ENCODE data around the gene PPFIA2. TPM values are rescaled to one million over a fixed set of nuclear protein-coding genes. Genes with fewer than 3 reads are reported as not detected.

Gene PPFIA2
- total RNA-seq = 0.16 and 0.51 TPM in 2 replicates

DNA sequence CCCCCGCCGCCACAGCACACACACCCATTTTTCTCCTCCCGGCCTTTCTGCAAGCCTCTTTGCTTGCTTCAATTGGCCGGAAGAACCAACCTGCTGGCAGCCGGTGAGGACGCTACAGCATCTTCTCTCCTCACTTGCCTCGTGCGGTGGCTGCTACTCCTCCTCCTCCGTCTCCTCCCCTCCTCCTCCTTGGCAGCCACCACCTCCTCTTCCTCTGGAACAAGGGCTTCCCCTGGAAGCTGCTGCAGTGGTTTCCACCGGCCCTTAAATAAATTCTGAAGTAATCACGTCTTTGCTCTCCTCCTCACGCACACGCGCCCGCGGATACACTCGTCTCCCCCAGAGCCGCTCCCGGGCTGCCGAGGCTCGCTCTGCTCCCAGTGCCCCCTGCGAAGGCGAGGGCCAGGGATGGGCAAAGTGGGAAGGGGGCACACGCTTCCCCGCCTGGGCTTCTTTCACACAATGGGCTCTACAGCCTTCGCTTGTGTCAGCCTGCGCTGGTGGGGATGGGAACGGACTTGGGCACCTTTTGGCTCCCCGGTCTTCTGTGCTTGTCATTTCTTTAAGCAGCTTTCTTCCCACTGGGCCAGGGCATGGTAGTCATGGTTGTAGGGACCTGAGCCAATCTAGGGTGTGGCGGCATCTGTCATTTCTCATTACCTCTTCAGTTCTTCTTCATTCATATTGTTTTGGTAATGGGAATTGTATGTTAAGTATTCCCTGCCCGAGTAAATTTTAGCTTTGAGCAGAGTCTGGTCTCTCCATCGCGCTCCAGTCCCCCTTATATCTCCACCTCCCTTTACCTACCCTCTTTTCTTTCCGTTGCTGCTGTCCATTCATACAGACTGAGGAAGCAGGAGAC lies at the start of gene PPFIA2:
PPFIA2 (minus strand) TSS at position 161 of the 862 bp plus-strand sequence.

